ENCODE data around the gene EIF3B.
"Not testable (repeated sequence)": the region's sequence is repeated elsewhere in the genome, so short reads cannot be mapped to it uniquely, and the experiment has no call there.

The EIF3B gene

DNA sequence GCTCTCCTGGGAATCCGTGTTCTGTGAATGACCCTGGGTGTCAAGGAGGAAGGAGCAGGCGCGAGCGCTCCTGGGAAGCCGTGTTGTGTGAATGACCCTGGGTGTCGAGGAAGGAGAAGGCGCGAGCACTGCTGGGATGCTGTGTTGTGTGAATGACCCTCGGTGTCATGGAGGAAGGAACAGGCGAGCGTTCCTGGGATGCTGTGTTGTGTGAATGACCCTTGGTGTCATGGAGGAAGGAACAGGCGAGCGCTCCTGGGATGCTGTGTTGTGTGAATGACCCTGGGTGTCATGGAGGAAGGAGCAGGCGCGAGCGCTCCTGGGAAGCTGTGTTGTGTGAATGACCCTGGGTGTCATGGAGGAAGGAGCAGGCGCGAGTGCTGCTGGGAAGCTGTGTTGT lies 23.5 kb downstream of the EIF3B start:
- peaks cover 45% of the 10 kb centered on the region for H3K36me3 ChIP-seq (ENCODE audit: insufficient read depth, low read length)
- not testable (repeated sequence) for H3K9me3 ChIP-seq (ENCODE audit: control insufficient read depth, insufficient read depth, low read length); H3K4me1 ChIP-seq (ENCODE audit: insufficient read depth, low read length); H3K9ac ChIP-seq (ENCODE audit: low read depth, low read length)

GRCh38 chr7:2379161-2379560 lies 24.5 kb downstream of the EIF3B start:
- H3K9ac ChIP-seq (ENCODE audit: low read depth, low read length): no peak overlapping the region
- no peaks in the 10 kb centered on the region for H3K9me3 ChIP-seq (ENCODE audit: control insufficient read depth, insufficient read depth, low read length)
- peaks cover 45% of the 10 kb centered on the region for H3K36me3 ChIP-seq (ENCODE audit: insufficient read depth, low read length)
- no peaks in the 10 kb centered on the region for H3K4me1 ChIP-seq (ENCODE audit: insufficient read depth, low read length)

DNA sequence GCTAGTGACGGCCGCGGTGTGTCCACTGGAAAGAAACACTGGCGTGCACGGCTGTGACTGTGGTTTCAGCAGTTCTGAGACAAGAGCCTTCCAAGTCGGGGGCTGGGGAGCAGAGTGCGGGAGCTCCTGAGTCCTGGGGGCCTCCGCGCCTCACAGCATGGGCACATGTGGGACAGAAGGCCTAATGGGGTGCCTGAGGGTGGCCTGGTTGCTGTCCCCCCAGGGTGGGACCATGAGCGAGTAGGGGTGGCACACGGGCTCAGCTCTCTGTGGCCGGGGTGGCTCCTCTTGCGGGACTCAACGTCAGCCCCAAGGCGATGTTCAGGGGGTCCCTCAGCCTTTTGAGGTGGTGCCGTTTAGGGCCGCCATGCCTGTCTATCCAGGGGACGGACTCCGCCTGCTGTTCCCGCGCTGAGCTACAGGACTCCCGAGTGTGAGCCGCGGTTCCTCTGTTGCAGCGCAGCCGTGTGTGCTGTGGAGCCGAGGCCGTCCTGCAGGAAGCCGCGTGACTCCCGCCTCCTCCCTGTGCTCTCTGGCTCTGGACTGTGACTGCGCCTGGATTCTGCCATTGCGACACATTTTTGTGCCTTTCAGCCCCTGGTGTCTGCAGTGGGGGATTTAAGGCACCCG lies 25.3 kb downstream of the EIF3B start:
- H3K9me3 ChIP-seq (ENCODE audit: control insufficient read depth, insufficient read depth, low read length): no peaks in the 10 kb centered on the region
- H3K9ac ChIP-seq (ENCODE audit: low read depth, low read length): no peak overlapping the region
- peaks cover 39% of the 10 kb centered on the region for H3K36me3 ChIP-seq (ENCODE audit: insufficient read depth, low read length)
- H3K4me1 ChIP-seq (ENCODE audit: insufficient read depth, low read length): no peaks in the 10 kb centered on the region

DNA sequence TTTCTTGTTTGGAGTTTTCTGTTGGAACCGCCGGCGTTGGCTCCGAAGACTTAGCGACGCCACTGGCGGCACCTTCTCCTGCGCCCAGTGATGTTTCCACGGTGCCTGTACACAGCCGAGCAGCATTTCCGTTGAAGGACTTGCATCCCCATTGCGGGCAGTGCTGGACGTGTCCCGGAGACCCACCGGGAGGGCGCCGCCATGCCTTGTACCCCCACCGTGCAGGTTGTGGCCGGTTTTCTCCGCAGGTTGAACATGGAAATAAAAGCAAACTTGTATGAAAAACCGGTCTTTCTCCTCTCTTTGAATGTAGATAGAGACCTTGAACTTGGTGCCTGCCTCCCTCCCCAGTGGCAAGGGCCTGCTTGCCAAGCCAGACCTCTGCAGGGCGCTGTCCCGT lies 25.8 kb downstream of the EIF3B start:
- Histone ChIP-seq H3K4me1 (ENCODE audit: insufficient read depth, low read length) (no peaks in the 10 kb centered on the region), H3K9me3 (ENCODE audit: control insufficient read depth, insufficient read depth, low read length) (no peaks in the 10 kb centered on the region), H3K9ac (ENCODE audit: low read depth, low read length) (no peak overlapping the region), H3K36me3 (ENCODE audit: insufficient read depth, low read length) (peaks cover 34% of the 10 kb centered on the region)

DNA sequence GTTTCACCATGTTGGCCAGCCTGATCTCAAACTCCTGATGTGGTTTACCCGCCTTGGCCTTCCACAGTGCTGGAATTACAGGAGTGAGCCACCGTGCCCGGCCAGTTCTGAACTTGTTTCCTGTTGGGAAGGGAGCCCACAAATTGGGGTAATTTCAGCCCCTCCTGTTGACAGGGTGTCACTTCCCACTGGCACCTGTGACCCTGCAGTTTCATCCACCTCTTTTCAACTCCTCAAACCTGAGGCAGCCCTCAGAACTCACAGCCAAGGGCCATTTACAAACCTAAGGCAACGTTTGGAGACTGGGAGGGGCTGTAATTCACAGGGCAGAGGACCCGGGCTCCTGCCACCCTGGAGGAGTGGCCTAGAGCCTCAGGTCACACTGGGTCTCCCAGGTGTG lies 26.6 kb downstream of the EIF3B start:
- Histone ChIP-seq H3K9me3 (ENCODE audit: control insufficient read depth, insufficient read depth, low read length) (no peaks in the 10 kb centered on the region), H3K4me1 (ENCODE audit: insufficient read depth, low read length) (no peaks in the 10 kb centered on the region), H3K9ac (ENCODE audit: low read depth, low read length) (no peak overlapping the region), H3K36me3 (ENCODE audit: insufficient read depth, low read length) (peaks cover 26% of the 10 kb centered on the region)

- H3K4me1 ChIP-seq (ENCODE audit: insufficient read depth, low read length): no peaks in the 10 kb centered on the region
- H3K36me3 ChIP-seq (ENCODE audit: insufficient read depth, low read length): peaks cover 20% of the 10 kb centered on the region
- H3K9ac ChIP-seq (ENCODE audit: low read depth, low read length): no peak overlapping the region
- H3K9me3 ChIP-seq (ENCODE audit: control insufficient read depth, insufficient read depth, low read length): no peaks in the 10 kb centered on the region
These were observed 27.4 kb downstream of the EIF3B start for GRCh38 chr7:2381881-2382509.

DNA sequence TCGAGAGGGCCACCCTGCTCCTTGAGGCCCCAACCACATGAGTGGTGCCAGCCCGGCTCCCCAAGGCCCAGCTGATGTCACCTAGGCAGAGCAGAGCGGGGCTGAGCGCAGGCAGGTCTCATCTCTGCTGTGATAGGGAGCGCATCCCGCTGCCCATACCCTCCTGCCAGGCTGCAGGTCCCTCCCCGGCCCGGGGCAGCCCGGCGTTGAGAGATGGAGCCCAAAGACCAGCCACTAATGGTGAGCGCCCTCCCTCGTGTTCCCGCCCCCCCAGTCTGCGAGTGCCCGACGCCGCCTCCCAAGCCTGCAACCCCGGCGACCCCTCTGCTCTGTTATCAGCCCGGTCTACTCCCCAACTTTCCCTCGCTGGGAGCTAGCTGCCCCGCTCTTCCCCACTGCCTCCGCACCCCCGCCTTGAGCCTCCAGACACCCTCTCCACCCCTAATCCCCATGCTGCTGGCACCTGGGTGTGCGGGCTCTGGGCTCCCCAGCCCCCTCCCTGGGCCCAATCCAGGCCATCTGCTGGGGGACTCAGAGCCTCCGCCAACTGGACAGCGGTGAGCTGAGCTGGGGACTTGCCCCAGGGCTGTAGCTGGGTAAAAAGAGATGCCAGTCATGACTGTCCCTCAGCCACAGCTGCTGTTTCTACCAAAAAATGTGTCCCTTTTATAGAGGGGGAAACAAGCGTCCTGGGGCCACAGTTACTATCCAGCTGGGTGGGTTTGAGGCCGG lies 29.1 kb downstream of the EIF3B start:
- Histone ChIP-seq H3K9me3 (ENCODE audit: control insufficient read depth, insufficient read depth, low read length) (no peaks in the 10 kb centered on the region), H3K9ac (ENCODE audit: low read depth, low read length) (no peak overlapping the region), H3K4me1 (ENCODE audit: insufficient read depth, low read length) (no peaks in the 10 kb centered on the region; the same call in 1 of the 2 replicates), H3K36me3 (ENCODE audit: insufficient read depth, low read length) (peaks cover 14% of the 10 kb centered on the region)

DNA sequence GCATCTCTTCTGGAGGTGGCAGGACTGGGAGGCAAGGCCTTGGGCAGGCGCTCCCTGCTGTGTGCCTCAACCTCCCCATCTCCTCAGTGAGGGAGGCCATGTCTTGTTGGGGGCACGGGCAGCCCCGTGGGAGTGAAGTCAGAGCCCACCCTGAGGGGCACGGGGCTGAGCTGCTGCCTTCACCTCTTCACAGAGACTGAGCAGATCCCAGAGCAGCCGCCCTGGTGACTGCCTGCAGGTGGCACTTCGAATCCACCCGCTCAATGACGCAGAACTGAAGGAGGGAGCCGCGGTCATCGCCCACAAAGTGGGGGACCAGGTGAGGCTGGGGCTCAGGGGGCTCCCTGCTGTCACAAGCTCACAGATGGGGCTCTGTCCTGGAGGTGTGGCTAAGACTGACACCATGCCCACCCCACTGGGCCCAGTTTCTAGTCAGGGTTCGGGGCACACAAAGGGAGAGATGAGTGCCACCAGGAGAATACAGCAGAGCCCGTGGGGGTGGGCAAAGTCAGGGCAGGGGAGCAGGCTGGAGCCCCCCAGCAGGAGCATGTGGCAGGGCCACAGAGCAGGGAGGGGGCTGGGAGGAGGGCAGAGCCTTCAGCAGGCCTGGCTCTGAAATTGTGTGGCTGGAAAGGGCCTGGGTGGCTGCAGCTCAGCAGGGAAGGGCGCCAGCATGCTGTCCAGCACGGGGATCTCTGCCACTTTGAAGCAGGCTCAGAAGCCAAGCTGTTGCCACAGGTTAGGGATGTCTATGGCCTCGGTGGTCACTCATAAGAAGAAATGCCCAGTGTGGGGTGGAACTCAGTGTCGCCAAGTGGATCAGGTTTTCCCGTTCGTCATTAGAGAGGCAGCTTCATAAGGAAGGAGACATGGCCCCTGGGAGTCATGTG lies 30.0 kb downstream of the EIF3B start:
- H3K4me1 ChIP-seq (ENCODE audit: insufficient read depth, low read length): no peaks in the 10 kb centered on the region; the same call in 1 of the 2 replicates
- H3K36me3 ChIP-seq (ENCODE audit: insufficient read depth, low read length): peaks cover 7% of the 10 kb centered on the region
- no peak overlapping the region for H3K9ac ChIP-seq (ENCODE audit: low read depth, low read length)
- H3K9me3 ChIP-seq (ENCODE audit: control insufficient read depth, insufficient read depth, low read length): no peaks in the 10 kb centered on the region

DNA sequence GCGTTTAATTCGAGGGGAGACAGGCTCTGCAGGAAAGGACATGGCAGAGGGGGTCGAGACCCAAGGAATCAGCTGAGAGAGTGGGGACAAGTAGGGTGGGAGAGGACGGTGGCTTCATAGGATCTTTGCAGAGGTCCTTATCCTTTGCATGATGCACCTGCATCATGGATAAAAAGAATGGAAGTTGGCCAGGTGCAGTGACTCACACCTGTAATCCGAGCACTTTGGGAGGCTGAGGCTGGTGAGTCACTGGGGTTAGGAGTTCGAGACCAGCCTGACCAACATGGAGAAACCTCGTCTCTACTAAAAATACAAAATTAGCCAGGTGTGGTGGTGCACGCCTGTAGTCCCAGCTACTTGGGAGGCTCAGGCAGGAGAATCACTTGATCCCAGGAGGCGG lies 31.5 kb downstream of the EIF3B start:
- H3K4me1 ChIP-seq (ENCODE audit: insufficient read depth, low read length); H3K9me3 ChIP-seq (ENCODE audit: control insufficient read depth, insufficient read depth, low read length); H3K9ac ChIP-seq (ENCODE audit: low read depth, low read length); H3K36me3 ChIP-seq (ENCODE audit: insufficient read depth, low read length): not testable (repeated sequence)

GRCh38 chr7:2386964-2387669 lies 32.5 kb downstream of the EIF3B start:
- peaks cover 7% of the 10 kb centered on the region; the same call in 1 of the 2 replicates for H3K4me1 ChIP-seq (ENCODE audit: insufficient read depth, low read length)
- H3K9me3 ChIP-seq (ENCODE audit: control insufficient read depth, insufficient read depth, low read length): no peaks in the 10 kb centered on the region
- H3K9ac ChIP-seq (ENCODE audit: low read depth, low read length): no peak overlapping the region
- peaks cover under 1% of the 10 kb centered on the region; the same call in 1 of the 2 replicates for H3K36me3 ChIP-seq (ENCODE audit: insufficient read depth, low read length)

- Histone ChIP-seq H3K36me3 (ENCODE audit: insufficient read depth, low read length) (no peaks in the 10 kb centered on the region), H3K9ac (ENCODE audit: low read depth, low read length) (no peak overlapping the region), H3K9me3 (ENCODE audit: control insufficient read depth, insufficient read depth, low read length) (no peaks in the 10 kb centered on the region), H3K4me1 (ENCODE audit: insufficient read depth, low read length) (peaks cover 7% of the 10 kb centered on the region; the same call in 1 of the 2 replicates)
These were observed 33.4 kb downstream of the EIF3B start for GRCh38 chr7:2387897-2388636.

DNA sequence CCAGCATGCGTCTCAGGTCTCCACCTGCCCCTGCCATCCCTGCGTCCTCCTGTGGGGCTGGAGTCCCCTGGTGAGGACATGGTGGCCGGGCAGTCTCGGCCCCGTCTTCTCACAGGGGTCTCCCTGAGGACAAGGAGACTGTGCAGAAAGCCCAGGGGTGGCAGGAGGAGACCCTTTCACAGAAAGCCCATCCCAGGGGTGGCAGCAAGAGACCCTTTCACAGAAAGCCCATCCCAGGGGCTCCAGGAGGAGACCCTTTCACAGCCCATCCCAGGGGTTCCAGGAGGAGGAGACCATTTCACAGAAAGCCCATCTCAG lies 34.0 kb downstream of the EIF3B start:
- peaks cover 7% of the 10 kb centered on the region; the same call in 1 of the 2 replicates for H3K4me1 ChIP-seq (ENCODE audit: insufficient read depth, low read length)
- H3K9me3 ChIP-seq (ENCODE audit: control insufficient read depth, insufficient read depth, low read length): no peaks in the 10 kb centered on the region
- H3K9ac ChIP-seq (ENCODE audit: low read depth, low read length): no peak overlapping the region
- H3K36me3 ChIP-seq (ENCODE audit: insufficient read depth, low read length): no peaks in the 10 kb centered on the region

GRCh38 chr7:2390020-2390816 lies 35.6 kb downstream of the EIF3B start:
- H3K9me3 ChIP-seq (ENCODE audit: control insufficient read depth, insufficient read depth, low read length); H3K36me3 ChIP-seq (ENCODE audit: insufficient read depth, low read length); H3K9ac ChIP-seq (ENCODE audit: low read depth, low read length); H3K4me1 ChIP-seq (ENCODE audit: insufficient read depth, low read length): not testable (repeated sequence)

Data from ES-I3 (cell line).